Measurements from ENCODE around the gene NLRC5. TPM values are rescaled to one million over a fixed set of nuclear protein-coding genes. Genes with fewer than 3 reads are reported as not detected.

Gene NLRC5
- total RNA-seq, 1 experiment from 2014 or later = 0.98 TPM

GRCh38 chr16:57017251-57017650, 27.9 kb downstream of the NLRC5 start:
- Histone ChIP-seq H3K4me1 (ENCODE audit: insufficient read depth, low read length) (no peaks in the 10 kb centered on the region; the same call in 1 of the 2 replicates), H3K4me2 (ENCODE audit: low read length) (no peak overlapping the region), H2AFZ (ENCODE audit: low read length) (no peak overlapping the region), H4K20me1 (ENCODE audit: low read length) (no peaks in the 10 kb centered on the region), H3K27me3 (ENCODE audit: low read length) (no peaks in the 10 kb centered on the region), H3K79me2 (ENCODE audit: low read length) (no peaks in the 10 kb centered on the region), H3F3A (ENCODE audit: low read length, unreplicated experiment) (no peaks in the 10 kb centered on the region), H3K9me3 (ENCODE audit: low read length) (no peaks in the 10 kb centered on the region), H3K4me3 (ENCODE audit: low read length) (no peak overlapping the region), H3K9me2 (replicated peaks; ENCODE audit: low read length) (no peaks in the 10 kb centered on the region), H3K27ac (ENCODE audit: low read length) (no peak overlapping the region), H3K9ac (ENCODE audit: low read length) (no peak overlapping the region), H3K36me3 (ENCODE audit: low read depth, low read length) (no peaks in the 10 kb centered on the region)
- no TSS peak for BruUV-seq (replicated peaks)
- peak; percentile 50; the same call in 1 of the 2 replicates for ATAC-seq
- DNase-seq = peak; percentile 29
- intact Hi-C loops (cut with micrococcal nuclease) = no loop called here
- CTCF ChIA-PET = no interaction called here
- POLR2A ChIA-PET (ENCODE audit: unreplicated experiment) = no interaction called here
- no peak for TF ChIP-seq EZH2 (IDR thresholded peaks at IDR 0.05; ENCODE audit: low read length, unreplicated experiment)
- TF ChIP-seq EZH2phosphoT487 (IDR thresholded peaks at IDR 0.05; ENCODE audit: borderline replicate concordance, low read length) = no peak
- no peak for TF ChIP-seq CTCF (conservative IDR thresholded peaks at IDR 0.05; ENCODE audit: low read depth, low read length)

- H3K4me2 ChIP-seq (ENCODE audit: low read length) = no peak overlapping the region
- no peaks in the 10 kb centered on the region for H3K4me1 ChIP-seq (ENCODE audit: insufficient read depth, low read length)
- H3K36me3 ChIP-seq (ENCODE audit: low read depth, low read length) = no peaks in the 10 kb centered on the region
- H3K4me3 ChIP-seq (ENCODE audit: low read length) = no peak overlapping the region
- H2AFZ ChIP-seq (ENCODE audit: low read length) = no peak overlapping the region
- no peaks in the 10 kb centered on the region for H3K9me2 ChIP-seq (replicated peaks; ENCODE audit: low read length)
- ATAC-seq (no peak), DNase-seq (no peak)
- no peaks in the 10 kb centered on the region for H3F3A ChIP-seq (ENCODE audit: low read length, unreplicated experiment)
- H3K9ac ChIP-seq (ENCODE audit: low read length) = no peak overlapping the region
- no peaks in the 10 kb centered on the region for H4K20me1 ChIP-seq (ENCODE audit: low read length)
- TF ChIP-seq EZH2phosphoT487 (IDR thresholded peaks at IDR 0.05; ENCODE audit: borderline replicate concordance, low read length) (no peak), CTCF (conservative IDR thresholded peaks at IDR 0.05; ENCODE audit: low read depth, low read length) (no peak), EZH2 (IDR thresholded peaks at IDR 0.05; ENCODE audit: low read length, unreplicated experiment) (no peak)
- H3K27ac ChIP-seq (ENCODE audit: low read length) = no peak overlapping the region
- no peaks in the 10 kb centered on the region for H3K9me3 ChIP-seq (ENCODE audit: low read length)
- H3K27me3 ChIP-seq (ENCODE audit: low read length) = no peaks in the 10 kb centered on the region
- BruUV-seq (replicated peaks) = no TSS peak
- ChIA-PET CTCF (interaction anchor here (0.5 kb wide), 1 partner anchor 175 kb away, joined by 3 read pairs; no protein-coding TSS in a partner anchor), POLR2A (ENCODE audit: unreplicated experiment) (no interaction called here)
- no peaks in the 10 kb centered on the region for H3K79me2 ChIP-seq (ENCODE audit: low read length)
- intact Hi-C loops (cut with micrococcal nuclease) = no loop called here
Measured at GRCh38 chr16:57019746-57020145, 30.4 kb downstream of the NLRC5 start.

- Histone ChIP-seq H3K27ac (ENCODE audit: low read length) (no peak overlapping the region), H3K9ac (ENCODE audit: low read length) (no peak overlapping the region), H3K9me3 (ENCODE audit: low read length) (no peaks in the 10 kb centered on the region), H3F3A (ENCODE audit: low read length, unreplicated experiment) (no peaks in the 10 kb centered on the region), H3K4me3 (ENCODE audit: low read length) (no peak overlapping the region), H3K9me2 (replicated peaks; ENCODE audit: low read length) (no peaks in the 10 kb centered on the region), H3K4me1 (ENCODE audit: insufficient read depth, low read length) (no peaks in the 10 kb centered on the region), H3K36me3 (ENCODE audit: low read depth, low read length) (no peaks in the 10 kb centered on the region), H3K27me3 (ENCODE audit: low read length) (no peaks in the 10 kb centered on the region), H3K4me2 (ENCODE audit: low read length) (no peak overlapping the region), H4K20me1 (ENCODE audit: low read length) (no peaks in the 10 kb centered on the region), H3K79me2 (ENCODE audit: low read length) (no peaks in the 10 kb centered on the region), H2AFZ (ENCODE audit: low read length) (no peak overlapping the region)
- TF ChIP-seq EZH2 (IDR thresholded peaks at IDR 0.05; ENCODE audit: low read length, unreplicated experiment) (no peak), CTCF (conservative IDR thresholded peaks at IDR 0.05; ENCODE audit: low read depth, low read length) (no peak), EZH2phosphoT487 (IDR thresholded peaks at IDR 0.05; ENCODE audit: borderline replicate concordance, low read length) (no peak)
- ATAC-seq = no peak
- CTCF ChIA-PET = no interaction called here
- DNase-seq = no peak
- intact Hi-C loops (cut with micrococcal nuclease) = no loop called here
- no TSS peak for BruUV-seq (replicated peaks)
- POLR2A ChIA-PET (ENCODE audit: unreplicated experiment) = interaction anchor here (0.7 kb wide), 1 partner anchor 10 kb away, joined by 3 read pairs; no protein-coding TSS in a partner anchor
Measured at GRCh38 chr16:57020651-57021050, 31.3 kb downstream of the NLRC5 start.
